Activated CD4-positive, alpha-beta T cell treated with anti-CD3 and anti-CD28 coated beads for 36 hours (primary cell): ENCODE results near the gene RAB8A. TPM values are rescaled to one million over a fixed set of nuclear protein-coding genes. Genes with fewer than 3 reads are reported as not detected.
"Not testable (repeated sequence)": the region's sequence is repeated elsewhere in the genome, so short reads cannot be mapped to it uniquely, and the experiment has no call there.

Experiments used
- ATAC-seq: fragments of 200-7000 bp; cut with Tn5 transposase; one replicate; pipeline ENCODE4 v1.10.0; 2021; ENCODE audit warnings: mild to moderate bottlenecking, moderate library complexity
- CTCF ChIA-PET: fragments of 350-600 bp; sonication (Branson Sonifier 250); formaldehyde crosslinking; loops from one replicate; lab custom pipeline; 2021; ENCODE audit warnings: antibody characterized with exemption; lab: Charles Lee
- POLR2A ChIA-PET: fragments of 350-600 bp; sonication (Branson Sonifier 250); formaldehyde crosslinking; loops from one replicate; lab custom pipeline; 2021; ENCODE audit warnings: antibody characterized with exemption, inconsistent platforms; lab: Charles Lee
- DNase-seq: peaks from one replicate; pipeline ENCODE4 v3.0.0-alpha.2; 2020
- H3K27ac Mint-ChIP-seq: one replicate; pipeline ENCODE4 v1.8.0; 2021; ENCODE audit warnings: mixed read lengths
- H3K27me3 Mint-ChIP-seq: one replicate; pipeline ENCODE4 v1.8.0; 2021; ENCODE audit warnings: mixed read lengths
- H3K36me3 Mint-ChIP-seq: one replicate; pipeline ENCODE4 v1.8.0; 2021; ENCODE audit warnings: low read depth, mixed read lengths
- H3K4me1 Mint-ChIP-seq: one replicate; pipeline ENCODE4 v1.8.0; 2021; ENCODE audit warnings: mixed read lengths
- H3K4me3 Mint-ChIP-seq: one replicate; pipeline ENCODE4 v1.8.0; 2021; ENCODE audit warnings: mild to moderate bottlenecking, moderate library complexity, mixed read lengths
- H3K9me3 Mint-ChIP-seq: one replicate; pipeline ENCODE4 v1.8.0; 2021; ENCODE audit warnings: low read depth, mixed read lengths
- intact Hi-C, 2 experiments: fragments of 100-400 bp; cut with DNase I in 1 of 2; cut with micrococcal nuclease in 1 of 2; formaldehyde crosslinking; loops; one replicate each; pipeline versions ENCODE4 v1.14.2 to v1.15.1; 2022 to 2024; cut with DNase I, micrococcal nuclease
- total RNA-seq, 2 experiments: library from RNA; stranded (reverse); gene quantifications; one replicate each; pipeline ENCODE4 v1.2.3, GENCODE V29; 2021

Gene RAB8A
- total RNA-seq, 2 experiments from 2014 or later = 165 to 218 TPM

DNA sequence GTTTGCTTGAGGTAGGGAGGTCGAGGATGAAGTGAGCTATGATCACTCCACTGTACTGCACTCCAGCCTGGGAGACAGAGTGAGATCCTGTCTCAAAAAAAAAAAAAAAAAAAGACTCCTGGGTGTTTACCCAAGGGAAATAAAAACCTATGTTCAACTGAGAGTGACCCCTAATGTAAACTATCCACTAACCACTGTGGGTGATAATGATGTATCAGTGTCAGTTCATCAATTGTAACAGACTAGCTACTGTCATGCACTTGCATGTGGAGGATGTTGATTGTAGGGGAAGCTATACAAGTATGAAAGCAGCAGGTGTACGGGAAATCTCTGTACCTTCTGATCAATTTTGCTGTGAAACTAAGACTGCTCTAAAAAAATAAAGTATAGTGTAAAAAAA lies 64.3 kb downstream of the RAB8A start:
- H3K9me3 Mint-ChIP-seq = no peaks in the 10 kb centered on the region
- DNase-seq (no peak), ATAC-seq (no peak)
- POLR2A ChIA-PET = no interaction called here
- intact Hi-C loops = no loop called here
- H3K27me3 Mint-ChIP-seq = no peaks in the 10 kb centered on the region
- H3K4me3 Mint-ChIP-seq = no peak overlapping the region
- H3K27ac Mint-ChIP-seq = no peak overlapping the region
- H3K4me1 Mint-ChIP-seq = no peaks in the 10 kb centered on the region
- H3K36me3 Mint-ChIP-seq = no peaks in the 10 kb centered on the region
- CTCF ChIA-PET = interaction anchor here (0.5 to 1.4 kb wide), 3 partner anchors 110 to 332 kb away, joined by 3 to 4 read pairs (median 4); no protein-coding TSS in a partner anchor

DNA sequence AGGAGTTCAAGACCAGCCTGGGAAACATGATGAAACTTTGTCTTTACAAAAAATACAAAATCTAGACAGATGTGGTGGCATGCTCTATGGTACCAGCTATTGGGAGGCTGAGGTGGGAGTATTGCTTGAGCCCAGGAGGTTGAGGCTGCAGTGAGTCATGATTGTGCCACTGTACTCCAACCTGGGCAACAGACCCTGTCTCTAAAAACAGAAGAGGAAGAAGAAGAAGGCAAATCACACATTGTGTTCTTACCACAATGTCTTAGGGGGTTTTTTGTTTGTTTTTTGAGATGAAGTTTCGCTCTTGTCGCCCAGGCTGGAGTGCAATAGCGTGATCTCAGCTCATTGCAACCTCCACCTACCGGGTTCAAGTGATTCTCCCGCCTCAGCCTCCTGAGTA lies 67.2 kb downstream of the RAB8A start:
- H3K9me3 Mint-ChIP-seq, DNase-seq, H3K4me1 Mint-ChIP-seq, intact Hi-C loops, H3K4me3 Mint-ChIP-seq, H3K36me3 Mint-ChIP-seq, H3K27me3 Mint-ChIP-seq, ATAC-seq, POLR2A ChIA-PET, H3K27ac Mint-ChIP-seq: not testable (repeated sequence)
- CTCF ChIA-PET = interaction anchor here (0.7 kb wide), 1 partner anchor 137 kb away, joined by 3 read pairs; no protein-coding TSS in a partner anchor

DNA sequence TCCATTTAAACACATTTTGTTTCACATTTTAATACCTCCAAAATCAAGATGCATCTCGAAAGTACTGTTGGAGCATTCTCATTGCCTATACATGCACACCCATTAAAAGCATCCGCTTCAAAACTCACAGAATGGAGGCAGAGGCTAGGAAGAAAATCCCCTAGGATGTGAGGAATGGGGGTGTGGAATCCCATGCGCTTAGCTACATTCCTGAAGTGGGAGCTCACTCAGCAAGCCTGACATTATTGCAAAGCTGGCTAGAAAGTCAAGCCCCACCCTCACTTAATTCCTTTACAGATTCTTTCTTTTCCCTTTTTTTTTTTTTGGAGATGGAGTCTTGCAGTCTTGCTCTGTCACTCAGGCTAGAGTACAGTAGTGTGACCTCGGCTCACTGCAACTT lies 68.9 kb downstream of the RAB8A start:
- ATAC-seq = no peak
- no peak overlapping the region for H3K27ac Mint-ChIP-seq
- H3K27me3 Mint-ChIP-seq = no peaks in the 10 kb centered on the region
- H3K36me3 Mint-ChIP-seq = peaks cover 4% of the 10 kb centered on the region
- no peaks in the 10 kb centered on the region for H3K9me3 Mint-ChIP-seq
- no peak overlapping the region for H3K4me3 Mint-ChIP-seq
- intact Hi-C loops = loop anchor here in 1 of 2 experiments (5.0 to 10.0 kb wide), 2 partner anchors 346 to 553 kb away; no protein-coding TSS in a partner anchor
- CTCF ChIA-PET = interaction anchor here (0.6 to 3.3 kb wide), 3 partner anchors 36 to 139 kb away, joined by 3 to 29 read pairs (median 7); no protein-coding TSS in a partner anchor
- POLR2A ChIA-PET = no interaction called here
- peaks cover 10% of the 10 kb centered on the region for H3K4me1 Mint-ChIP-seq
- DNase-seq = no peak

Other genes with a start within 250 kb of the RAB8A start
- not detected for gene CYP4F2, start 213.8 kb upstream of the RAB8A start, total RNA-seq
- not detected for gene CYP4F11, start 177.4 kb upstream of the RAB8A start, total RNA-seq
- not detected for gene OR10H4, start 162.9 kb upstream of the RAB8A start, total RNA-seq
- 100 to 1,000 TPM; 362 to 416 TPM for gene TPM4, start 35.4 kb upstream of the RAB8A start, total RNA-seq
- 10 to 100 TPM; 31.2 to 38.2 TPM for gene HSH2D, start 31.8 kb downstream of the RAB8A start, total RNA-seq
- gene CIB3, start 61.6 kb downstream of the RAB8A start, total RNA-seq = not detected
- gene FAM32A, start 73.5 kb downstream of the RAB8A start, total RNA-seq = 10 to 100 TPM; 46.3 to 48.2 TPM
- gene AP1M1, start 86.0 kb downstream of the RAB8A start, total RNA-seq = 10 to 100 TPM; 61.8 to 92.0 TPM
- under 1 TPM; 0.57 to 0.90 TPM for gene KLF2, start 212.9 kb downstream of the RAB8A start, total RNA-seq